WTC11 (cell line): ENCODE measurements around the gene ANK2. TPM values are rescaled to one million over a fixed set of nuclear protein-coding genes. Genes with fewer than 3 reads are reported as not detected.

Experiments used
- ATAC-seq: fragments of 200-7000 bp; cut with Tn5 transposase; 2 replicates; pipeline ENCODE4 v1.10.0; 2021; ENCODE audit warnings: mild to moderate bottlenecking, moderate library complexity
- CTCF ChIA-PET: fragments of 300-600 bp; sonication (Branson Sonifier 250); formaldehyde crosslinking; loops from one replicate; lab custom pipeline; 2021; ENCODE audit warnings: antibody characterized with exemption; lab: Charles Lee
- POLR2A ChIA-PET: fragments of 350-600 bp; sonication (Branson Sonifier 250); formaldehyde crosslinking; loops from one replicate; lab custom pipeline; 2021; ENCODE audit warnings: antibody characterized with exemption; lab: Charles Lee
- DNase-seq: peaks from one replicate; pipeline ENCODE4 v3.0.0; 2021; ENCODE audit warnings: low spot score
- H3K27ac Mint-ChIP-seq: 2 replicates; pipeline ENCODE4 v1.8.0; 2021; ENCODE audit warnings: mixed read lengths
- H3K27me3 Mint-ChIP-seq: 2 replicates; pipeline ENCODE4 v1.8.0; 2021; ENCODE audit warnings: low read depth, mild to moderate bottlenecking, moderate library complexity, mixed read lengths
- H3K36me3 Mint-ChIP-seq: 2 replicates; pipeline ENCODE4 v1.8.0; 2021; ENCODE audit warnings: mixed read lengths
- H3K4me1 Mint-ChIP-seq: 2 replicates; pipeline ENCODE4 v1.8.0; 2022; ENCODE audit warnings: mixed read lengths
- H3K4me3 Mint-ChIP-seq: 2 replicates; pipeline ENCODE4 v1.8.0; 2021; ENCODE audit warnings: mild to moderate bottlenecking, moderate library complexity, mixed read lengths
- H3K9me3 Mint-ChIP-seq: 2 replicates; pipeline ENCODE4 v1.8.0; 2021; ENCODE audit warnings: mixed read lengths
- ATF1 ChIP-seq: sonication (generic); formaldehyde crosslinking; IDR thresholded peaks from 2 replicates; pipeline ENCODE4 v1.8.1; 2023; ENCODE audit warnings: mild to moderate bottlenecking, moderate library complexity, missing genetic modification reagents
- CBFB ChIP-seq: sonication (generic); formaldehyde crosslinking; IDR thresholded peaks from 2 replicates; pipeline ENCODE4 v1.8.1; 2022; ENCODE audit warnings: mild to moderate bottlenecking, low read depth, missing genetic modification reagents
- ELF4 ChIP-seq: sonication (generic); formaldehyde crosslinking; IDR thresholded peaks from 2 replicates; pipeline ENCODE4 v1.8.1; 2022; ENCODE audit warnings: low read depth, mild to moderate bottlenecking, moderate library complexity, missing genetic modification reagents
- EMX1 ChIP-seq: fragments of 250-450 bp; sonication (Bioruptor Pico); IDR thresholded peaks from 2 replicates; pipeline ENCODE4 v1.8.0; 2021; ENCODE audit warnings: mild to moderate bottlenecking
- GRHL2 ChIP-seq: fragments of 250-450 bp; sonication (Bioruptor Pico); IDR thresholded peaks from 2 replicates; pipeline ENCODE4 v1.8.0; 2022; ENCODE audit warnings: mild to moderate bottlenecking, moderate library complexity; ENCODE audit not compliant: insufficient replicate concordance, severe bottlenecking
- GTF2I ChIP-seq: fragments of 250-450 bp; sonication (Bioruptor Pico); conservative IDR thresholded peaks from 2 replicates; pipeline ENCODE4 v1.4.0; 2021; ENCODE audit warnings: mild to moderate bottlenecking
- JAZF1 ChIP-seq: fragments of 250-450 bp; sonication (Bioruptor Pico); IDR thresholded peaks from 2 replicates; pipeline ENCODE4 v1.9.0; 2021; ENCODE audit warnings: moderate library complexity, mild to moderate bottlenecking, inconsistent platforms
- MXD4 ChIP-seq: fragments of 250-450 bp; sonication (Bioruptor Pico); IDR thresholded peaks from 2 replicates; pipeline ENCODE4 v1.8.0; 2021; ENCODE audit warnings: mild to moderate bottlenecking, moderate library complexity, borderline replicate concordance
- SMAD3 ChIP-seq: sonication (generic); formaldehyde crosslinking; IDR thresholded peaks from 2 replicates; pipeline ENCODE4 v1.8.0; 2022; ENCODE audit warnings: missing genetic modification reagents, mild to moderate bottlenecking, borderline replicate concordance
- SP1 ChIP-seq: sonication (generic); formaldehyde crosslinking; conservative IDR thresholded peaks from 2 replicates; pipeline ENCODE4 v1.8.1; 2022; ENCODE audit warnings: missing genetic modification reagents
- TEAD1 ChIP-seq: sonication (generic); formaldehyde crosslinking; IDR thresholded peaks from 2 replicates; pipeline ENCODE4 v1.8.0; 2022; ENCODE audit warnings: mild to moderate bottlenecking, missing genetic modification reagents
- TP53 ChIP-seq: sonication (generic); formaldehyde crosslinking; IDR thresholded peaks from 2 replicates; pipeline ENCODE4 v1.8.1; 2023; ENCODE audit warnings: mild to moderate bottlenecking, missing genetic modification reagents
- ZBTB21 ChIP-seq: sonication (generic); formaldehyde crosslinking; IDR thresholded peaks from 2 replicates; pipeline ENCODE4 v1.8.1; 2023; ENCODE audit warnings: mild to moderate bottlenecking, missing genetic modification reagents, borderline replicate concordance
- ZNF121 ChIP-seq: sonication (generic); formaldehyde crosslinking; IDR thresholded peaks from 2 replicates; pipeline ENCODE4 v1.8.0; 2023; ENCODE audit warnings: missing genetic modification reagents
- ZNF219 ChIP-seq: sonication (generic); formaldehyde crosslinking; IDR thresholded peaks from 2 replicates; pipeline ENCODE4 v1.8.0; 2023; ENCODE audit warnings: missing genetic modification reagents, mild to moderate bottlenecking, borderline replicate concordance
- total RNA-seq: library from RNA; stranded (reverse); gene quantifications from 3 replicates; pipeline ENCODE4 v1.2.3, GENCODE V29; 2021
- TF ChIP-seq, protein P1 (sequence below): sonication (generic); formaldehyde crosslinking; IDR thresholded peaks from 2 replicates; pipeline ENCODE4 v1.8.0; 2022; ENCODE audit warnings: mild to moderate bottlenecking, missing genetic modification reagents
- TF ChIP-seq, protein P2 (sequence below): sonication (generic); formaldehyde crosslinking; IDR thresholded peaks from 2 replicates; pipeline ENCODE4 v1.8.1; 2023; ENCODE audit warnings: mild to moderate bottlenecking, missing genetic modification reagents, moderate library complexity
- TF ChIP-seq, protein P3 (sequence below): sonication (generic); formaldehyde crosslinking; IDR thresholded peaks from 2 replicates; pipeline ENCODE4 v1.8.1; 2022; ENCODE audit warnings: low read depth, mild to moderate bottlenecking, moderate library complexity, missing genetic modification reagents, borderline replicate concordance
- TF ChIP-seq, protein P4 (sequence below): sonication (generic); formaldehyde crosslinking; IDR thresholded peaks from 2 replicates; pipeline ENCODE4 v1.8.1; 2022; ENCODE audit warnings: mild to moderate bottlenecking, moderate library complexity, missing genetic modification reagents

ANK2 gene
- total RNA-seq, 1 experiment from 2014 or later: 27.9 TPM

DNA sequence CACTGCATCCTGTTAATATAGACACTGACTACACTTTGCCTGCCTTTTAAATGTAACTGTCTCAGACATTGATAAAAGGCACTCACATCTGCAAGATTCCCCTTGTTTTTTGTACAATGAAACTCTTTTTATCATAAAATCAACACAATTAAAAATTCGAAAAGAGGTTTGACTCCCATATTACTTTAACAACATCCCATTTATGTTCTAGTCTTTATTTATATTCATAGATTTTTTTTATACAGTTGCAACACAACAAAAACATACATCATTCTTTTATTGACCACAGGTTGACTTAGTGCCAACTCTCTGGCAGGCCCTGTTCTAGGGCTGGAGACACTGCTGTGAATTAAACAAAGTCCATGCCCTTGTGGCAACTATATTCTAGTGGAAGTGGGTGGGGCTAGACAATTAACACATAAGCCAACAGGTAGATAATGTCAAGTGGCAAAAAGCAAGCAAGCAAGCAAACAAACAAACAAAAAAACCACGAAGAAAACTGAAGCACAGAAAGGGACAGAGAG lies 36.8 kb downstream of the ANK2 start (continued):
- TF ChIP-seq, protein P1, sequence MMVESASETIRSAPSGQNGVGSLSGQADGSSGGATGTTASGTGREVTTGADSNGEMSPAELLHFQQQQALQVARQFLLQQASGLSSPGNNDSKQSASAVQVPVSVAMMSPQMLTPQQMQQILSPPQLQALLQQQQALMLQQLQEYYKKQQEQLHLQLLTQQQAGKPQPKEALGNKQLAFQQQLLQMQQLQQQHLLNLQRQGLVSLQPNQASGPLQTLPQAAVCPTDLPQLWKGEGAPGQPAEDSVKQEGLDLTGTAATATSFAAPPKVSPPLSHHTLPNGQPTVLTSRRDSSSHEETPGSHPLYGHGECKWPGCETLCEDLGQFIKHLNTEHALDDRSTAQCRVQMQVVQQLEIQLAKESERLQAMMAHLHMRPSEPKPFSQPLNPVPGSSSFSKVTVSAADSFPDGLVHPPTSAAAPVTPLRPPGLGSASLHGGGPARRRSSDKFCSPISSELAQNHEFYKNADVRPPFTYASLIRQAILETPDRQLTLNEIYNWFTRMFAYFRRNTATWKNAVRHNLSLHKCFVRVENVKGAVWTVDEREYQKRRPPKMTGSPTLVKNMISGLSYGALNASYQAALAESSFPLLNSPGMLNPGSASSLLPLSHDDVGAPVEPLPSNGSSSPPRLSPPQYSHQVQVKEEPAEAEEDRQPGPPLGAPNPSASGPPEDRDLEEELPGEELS: no peak
- TF ChIP-seq ZBTB21 (no peak), ELF4 (CRISPR knock-in tag) (no peak), ZNF121 (CRISPR knock-in tag) (no peak), EMX1 (CRISPR knock-in tag) (no peak), SMAD3 (CRISPR knock-in tag) (no peak)
- TF ChIP-seq, protein P2, sequence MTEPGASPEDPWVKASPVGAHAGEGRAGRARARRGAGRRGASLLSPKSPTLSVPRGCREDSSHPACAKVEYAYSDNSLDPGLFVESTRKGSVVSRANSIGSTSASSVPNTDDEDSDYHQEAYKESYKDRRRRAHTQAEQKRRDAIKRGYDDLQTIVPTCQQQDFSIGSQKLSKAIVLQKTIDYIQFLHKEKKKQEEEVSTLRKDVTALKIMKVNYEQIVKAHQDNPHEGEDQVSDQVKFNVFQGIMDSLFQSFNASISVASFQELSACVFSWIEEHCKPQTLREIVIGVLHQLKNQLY: no peak

DNA sequence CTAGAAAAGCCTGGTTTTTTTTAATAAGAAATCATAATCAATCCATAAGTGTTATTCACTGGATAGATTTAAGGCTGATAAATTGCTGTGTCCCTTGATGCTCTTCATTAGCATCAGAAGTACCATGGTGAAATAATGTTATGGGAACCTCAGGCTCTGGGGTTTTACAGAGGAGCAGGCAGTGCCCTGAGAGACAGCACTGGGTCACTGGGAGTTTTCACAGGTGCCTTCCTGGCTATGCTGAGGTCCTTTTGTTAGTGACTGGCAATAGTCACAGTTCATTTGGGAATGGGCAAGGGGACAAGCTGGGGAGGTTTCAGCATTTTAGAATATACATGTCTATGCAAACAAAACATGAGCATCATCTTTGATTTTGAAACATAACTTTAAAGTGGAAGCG lies 38.6 kb downstream of the ANK2 start:
- Mint-ChIP-seq H3K4me1 (no peaks in the 10 kb centered on the region), H3K9me3 (no peaks in the 10 kb centered on the region), H3K27ac (no peak overlapping the region), H3K4me3 (no peak overlapping the region), H3K27me3 (no peaks in the 10 kb centered on the region), H3K36me3 (no peaks in the 10 kb centered on the region)
- no peak for ATAC-seq
- TF ChIP-seq, protein P3, sequence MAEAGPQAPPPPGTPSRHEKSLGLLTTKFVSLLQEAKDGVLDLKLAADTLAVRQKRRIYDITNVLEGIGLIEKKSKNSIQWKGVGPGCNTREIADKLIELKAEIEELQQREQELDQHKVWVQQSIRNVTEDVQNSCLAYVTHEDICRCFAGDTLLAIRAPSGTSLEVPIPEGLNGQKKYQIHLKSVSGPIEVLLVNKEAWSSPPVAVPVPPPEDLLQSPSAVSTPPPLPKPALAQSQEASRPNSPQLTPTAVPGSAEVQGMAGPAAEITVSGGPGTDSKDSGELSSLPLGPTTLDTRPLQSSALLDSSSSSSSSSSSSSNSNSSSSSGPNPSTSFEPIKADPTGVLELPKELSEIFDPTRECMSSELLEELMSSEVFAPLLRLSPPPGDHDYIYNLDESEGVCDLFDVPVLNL (CRISPR knock-in tag): no peak
- TF ChIP-seq TP53 (CRISPR knock-in tag) (no peak), MXD4 (CRISPR knock-in tag) (no peak), TEAD1 (no peak), ATF1 (CRISPR knock-in tag) (no peak)
- DNase-seq: no peak
- ChIA-PET POLR2A (no interaction called here), CTCF (no interaction called here)

DNA sequence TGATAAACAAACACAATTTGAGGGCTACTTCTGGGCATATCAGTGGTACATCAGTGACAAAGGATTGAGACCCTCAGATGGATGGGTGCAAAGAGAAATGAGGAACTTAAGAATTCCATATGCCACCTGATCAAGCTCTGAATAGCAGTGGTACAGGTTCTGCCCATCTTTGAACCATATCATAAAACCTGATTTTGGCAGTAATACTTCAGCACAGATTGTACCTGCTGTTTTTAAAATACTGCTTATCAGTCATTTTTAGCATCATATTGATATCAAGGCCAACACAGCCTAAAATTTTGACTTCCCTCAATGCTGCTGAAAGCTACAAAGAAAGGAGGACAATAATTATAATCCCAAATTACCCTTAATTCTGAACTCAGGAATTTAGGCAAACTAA lies 41.5 kb downstream of the ANK2 start:
- Mint-ChIP-seq H3K4me3 (no peak overlapping the region), H3K27ac (no peak overlapping the region), H3K4me1 (no peaks in the 10 kb centered on the region), H3K9me3 (no peaks in the 10 kb centered on the region), H3K27me3 (no peaks in the 10 kb centered on the region), H3K36me3 (no peaks in the 10 kb centered on the region)
- ATAC-seq: no peak
- TF ChIP-seq JAZF1 (CRISPR knock-in tag) (no peak), GTF2I (CRISPR knock-in tag) (no peak), ZNF219 (CRISPR knock-in tag) (no peak), GRHL2 (CRISPR knock-in tag) (no peak), SP1 (no peak), CBFB (CRISPR knock-in tag) (no peak)
- TF ChIP-seq, protein P4, sequence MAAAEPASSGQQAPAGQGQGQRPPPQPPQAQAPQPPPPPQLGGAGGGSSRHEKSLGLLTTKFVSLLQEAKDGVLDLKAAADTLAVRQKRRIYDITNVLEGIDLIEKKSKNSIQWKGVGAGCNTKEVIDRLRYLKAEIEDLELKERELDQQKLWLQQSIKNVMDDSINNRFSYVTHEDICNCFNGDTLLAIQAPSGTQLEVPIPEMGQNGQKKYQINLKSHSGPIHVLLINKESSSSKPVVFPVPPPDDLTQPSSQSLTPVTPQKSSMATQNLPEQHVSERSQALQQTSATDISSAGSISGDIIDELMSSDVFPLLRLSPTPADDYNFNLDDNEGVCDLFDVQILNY (CRISPR knock-in tag): no peak
- ChIA-PET CTCF (interaction anchor here (0.5 kb wide), 1 partner anchor 268 kb away, joined by 4 read pairs; no protein-coding TSS in a partner anchor), POLR2A (no interaction called here)
- DNase-seq: no peak
